ENCODE data around the gene RFTN2.

DNA sequence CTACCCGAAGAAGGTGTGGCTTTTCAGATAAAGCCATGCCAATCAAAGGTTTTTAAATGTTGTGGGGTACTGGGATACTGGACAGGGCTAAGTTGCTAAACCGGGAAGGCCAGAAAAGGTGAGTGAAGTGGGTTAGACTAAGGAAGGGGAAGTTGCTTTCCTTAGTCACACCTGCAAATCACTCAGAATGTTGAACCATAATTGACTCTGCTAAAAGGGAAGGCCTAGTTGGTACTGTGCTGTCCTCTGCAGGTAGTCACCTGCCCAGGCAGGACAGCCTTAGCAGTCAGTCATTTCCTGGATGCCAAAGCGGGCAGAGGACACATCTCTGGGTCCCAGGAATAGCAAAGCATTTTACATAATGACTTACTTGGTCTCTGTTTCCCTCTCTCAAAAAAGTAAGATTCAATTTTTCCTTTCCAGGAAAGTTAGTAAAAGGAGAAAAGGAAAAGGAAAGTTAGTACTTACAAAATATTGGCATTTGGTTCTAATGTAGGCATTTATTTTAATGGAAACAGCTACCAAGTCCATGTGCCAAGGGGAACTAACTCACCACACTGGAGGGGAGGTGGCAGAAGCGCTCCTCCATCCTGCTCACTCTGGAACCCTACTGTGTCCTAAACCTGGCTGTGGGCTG, 60.3 kb downstream of the RFTN2 start:
- TF ChIP-seq EZH2 (IDR thresholded peaks at IDR 0.05; ENCODE audit: low read depth, unreplicated experiment) (no peak), EZH2phosphoT487 (IDR thresholded peaks at IDR 0.05; ENCODE audit: unreplicated experiment) (no peak), ZNF114 (CRISPR knock-in tag; IDR thresholded peaks at IDR 0.05) (no peak), POLR2AphosphoS5 (IDR thresholded peaks at IDR 0.05; ENCODE audit: low read depth) (no peak), ZNF331 (CRISPR knock-in tag; IDR thresholded peaks at IDR 0.05; ENCODE audit: low read depth) (no peak), CREB1 (CRISPR knock-in tag; IDR thresholded peaks at IDR 0.05; ENCODE audit: low read depth) (no peak), JUNB (IDR thresholded peaks at IDR 0.05; ENCODE audit: unreplicated experiment) (no peak), STAT1 (IDR thresholded peaks at IDR 0.05; ENCODE audit: unreplicated experiment) (no peak), NANOG (IDR thresholded peaks at IDR 0.05; ENCODE audit: borderline replicate concordance) (no peak)
- TF ChIP-seq, protein P1, sequence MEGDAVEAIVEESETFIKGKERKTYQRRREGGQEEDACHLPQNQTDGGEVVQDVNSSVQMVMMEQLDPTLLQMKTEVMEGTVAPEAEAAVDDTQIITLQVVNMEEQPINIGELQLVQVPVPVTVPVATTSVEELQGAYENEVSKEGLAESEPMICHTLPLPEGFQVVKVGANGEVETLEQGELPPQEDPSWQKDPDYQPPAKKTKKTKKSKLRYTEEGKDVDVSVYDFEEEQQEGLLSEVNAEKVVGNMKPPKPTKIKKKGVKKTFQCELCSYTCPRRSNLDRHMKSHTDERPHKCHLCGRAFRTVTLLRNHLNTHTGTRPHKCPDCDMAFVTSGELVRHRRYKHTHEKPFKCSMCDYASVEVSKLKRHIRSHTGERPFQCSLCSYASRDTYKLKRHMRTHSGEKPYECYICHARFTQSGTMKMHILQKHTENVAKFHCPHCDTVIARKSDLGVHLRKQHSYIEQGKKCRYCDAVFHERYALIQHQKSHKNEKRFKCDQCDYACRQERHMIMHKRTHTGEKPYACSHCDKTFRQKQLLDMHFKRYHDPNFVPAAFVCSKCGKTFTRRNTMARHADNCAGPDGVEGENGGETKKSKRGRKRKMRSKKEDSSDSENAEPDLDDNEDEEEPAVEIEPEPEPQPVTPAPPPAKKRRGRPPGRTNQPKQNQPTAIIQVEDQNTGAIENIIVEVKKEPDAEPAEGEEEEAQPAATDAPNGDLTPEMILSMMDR (conservative IDR thresholded peaks at IDR 0.05; ENCODE audit: low read depth in 2 of 2), result peak; percentile 44 to 80
- TF ChIP-seq, protein P2, sequence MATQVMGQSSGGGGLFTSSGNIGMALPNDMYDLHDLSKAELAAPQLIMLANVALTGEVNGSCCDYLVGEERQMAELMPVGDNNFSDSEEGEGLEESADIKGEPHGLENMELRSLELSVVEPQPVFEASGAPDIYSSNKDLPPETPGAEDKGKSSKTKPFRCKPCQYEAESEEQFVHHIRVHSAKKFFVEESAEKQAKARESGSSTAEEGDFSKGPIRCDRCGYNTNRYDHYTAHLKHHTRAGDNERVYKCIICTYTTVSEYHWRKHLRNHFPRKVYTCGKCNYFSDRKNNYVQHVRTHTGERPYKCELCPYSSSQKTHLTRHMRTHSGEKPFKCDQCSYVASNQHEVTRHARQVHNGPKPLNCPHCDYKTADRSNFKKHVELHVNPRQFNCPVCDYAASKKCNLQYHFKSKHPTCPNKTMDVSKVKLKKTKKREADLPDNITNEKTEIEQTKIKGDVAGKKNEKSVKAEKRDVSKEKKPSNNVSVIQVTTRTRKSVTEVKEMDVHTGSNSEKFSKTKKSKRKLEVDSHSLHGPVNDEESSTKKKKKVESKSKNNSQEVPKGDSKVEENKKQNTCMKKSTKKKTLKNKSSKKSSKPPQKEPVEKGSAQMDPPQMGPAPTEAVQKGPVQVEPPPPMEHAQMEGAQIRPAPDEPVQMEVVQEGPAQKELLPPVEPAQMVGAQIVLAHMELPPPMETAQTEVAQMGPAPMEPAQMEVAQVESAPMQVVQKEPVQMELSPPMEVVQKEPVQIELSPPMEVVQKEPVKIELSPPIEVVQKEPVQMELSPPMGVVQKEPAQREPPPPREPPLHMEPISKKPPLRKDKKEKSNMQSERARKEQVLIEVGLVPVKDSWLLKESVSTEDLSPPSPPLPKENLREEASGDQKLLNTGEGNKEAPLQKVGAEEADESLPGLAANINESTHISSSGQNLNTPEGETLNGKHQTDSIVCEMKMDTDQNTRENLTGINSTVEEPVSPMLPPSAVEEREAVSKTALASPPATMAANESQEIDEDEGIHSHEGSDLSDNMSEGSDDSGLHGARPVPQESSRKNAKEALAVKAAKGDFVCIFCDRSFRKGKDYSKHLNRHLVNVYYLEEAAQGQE (IDR thresholded peaks at IDR 0.05; ENCODE audit: unreplicated experiment), result no peak
- TF ChIP-seq, protein P3, sequence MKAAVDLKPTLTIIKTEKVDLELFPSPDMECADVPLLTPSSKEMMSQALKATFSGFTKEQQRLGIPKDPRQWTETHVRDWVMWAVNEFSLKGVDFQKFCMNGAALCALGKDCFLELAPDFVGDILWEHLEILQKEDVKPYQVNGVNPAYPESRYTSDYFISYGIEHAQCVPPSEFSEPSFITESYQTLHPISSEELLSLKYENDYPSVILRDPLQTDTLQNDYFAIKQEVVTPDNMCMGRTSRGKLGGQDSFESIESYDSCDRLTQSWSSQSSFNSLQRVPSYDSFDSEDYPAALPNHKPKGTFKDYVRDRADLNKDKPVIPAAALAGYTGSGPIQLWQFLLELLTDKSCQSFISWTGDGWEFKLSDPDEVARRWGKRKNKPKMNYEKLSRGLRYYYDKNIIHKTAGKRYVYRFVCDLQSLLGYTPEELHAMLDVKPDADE (IDR thresholded peaks at IDR 0.05), result no peak
- TF ChIP-seq, protein P4, sequence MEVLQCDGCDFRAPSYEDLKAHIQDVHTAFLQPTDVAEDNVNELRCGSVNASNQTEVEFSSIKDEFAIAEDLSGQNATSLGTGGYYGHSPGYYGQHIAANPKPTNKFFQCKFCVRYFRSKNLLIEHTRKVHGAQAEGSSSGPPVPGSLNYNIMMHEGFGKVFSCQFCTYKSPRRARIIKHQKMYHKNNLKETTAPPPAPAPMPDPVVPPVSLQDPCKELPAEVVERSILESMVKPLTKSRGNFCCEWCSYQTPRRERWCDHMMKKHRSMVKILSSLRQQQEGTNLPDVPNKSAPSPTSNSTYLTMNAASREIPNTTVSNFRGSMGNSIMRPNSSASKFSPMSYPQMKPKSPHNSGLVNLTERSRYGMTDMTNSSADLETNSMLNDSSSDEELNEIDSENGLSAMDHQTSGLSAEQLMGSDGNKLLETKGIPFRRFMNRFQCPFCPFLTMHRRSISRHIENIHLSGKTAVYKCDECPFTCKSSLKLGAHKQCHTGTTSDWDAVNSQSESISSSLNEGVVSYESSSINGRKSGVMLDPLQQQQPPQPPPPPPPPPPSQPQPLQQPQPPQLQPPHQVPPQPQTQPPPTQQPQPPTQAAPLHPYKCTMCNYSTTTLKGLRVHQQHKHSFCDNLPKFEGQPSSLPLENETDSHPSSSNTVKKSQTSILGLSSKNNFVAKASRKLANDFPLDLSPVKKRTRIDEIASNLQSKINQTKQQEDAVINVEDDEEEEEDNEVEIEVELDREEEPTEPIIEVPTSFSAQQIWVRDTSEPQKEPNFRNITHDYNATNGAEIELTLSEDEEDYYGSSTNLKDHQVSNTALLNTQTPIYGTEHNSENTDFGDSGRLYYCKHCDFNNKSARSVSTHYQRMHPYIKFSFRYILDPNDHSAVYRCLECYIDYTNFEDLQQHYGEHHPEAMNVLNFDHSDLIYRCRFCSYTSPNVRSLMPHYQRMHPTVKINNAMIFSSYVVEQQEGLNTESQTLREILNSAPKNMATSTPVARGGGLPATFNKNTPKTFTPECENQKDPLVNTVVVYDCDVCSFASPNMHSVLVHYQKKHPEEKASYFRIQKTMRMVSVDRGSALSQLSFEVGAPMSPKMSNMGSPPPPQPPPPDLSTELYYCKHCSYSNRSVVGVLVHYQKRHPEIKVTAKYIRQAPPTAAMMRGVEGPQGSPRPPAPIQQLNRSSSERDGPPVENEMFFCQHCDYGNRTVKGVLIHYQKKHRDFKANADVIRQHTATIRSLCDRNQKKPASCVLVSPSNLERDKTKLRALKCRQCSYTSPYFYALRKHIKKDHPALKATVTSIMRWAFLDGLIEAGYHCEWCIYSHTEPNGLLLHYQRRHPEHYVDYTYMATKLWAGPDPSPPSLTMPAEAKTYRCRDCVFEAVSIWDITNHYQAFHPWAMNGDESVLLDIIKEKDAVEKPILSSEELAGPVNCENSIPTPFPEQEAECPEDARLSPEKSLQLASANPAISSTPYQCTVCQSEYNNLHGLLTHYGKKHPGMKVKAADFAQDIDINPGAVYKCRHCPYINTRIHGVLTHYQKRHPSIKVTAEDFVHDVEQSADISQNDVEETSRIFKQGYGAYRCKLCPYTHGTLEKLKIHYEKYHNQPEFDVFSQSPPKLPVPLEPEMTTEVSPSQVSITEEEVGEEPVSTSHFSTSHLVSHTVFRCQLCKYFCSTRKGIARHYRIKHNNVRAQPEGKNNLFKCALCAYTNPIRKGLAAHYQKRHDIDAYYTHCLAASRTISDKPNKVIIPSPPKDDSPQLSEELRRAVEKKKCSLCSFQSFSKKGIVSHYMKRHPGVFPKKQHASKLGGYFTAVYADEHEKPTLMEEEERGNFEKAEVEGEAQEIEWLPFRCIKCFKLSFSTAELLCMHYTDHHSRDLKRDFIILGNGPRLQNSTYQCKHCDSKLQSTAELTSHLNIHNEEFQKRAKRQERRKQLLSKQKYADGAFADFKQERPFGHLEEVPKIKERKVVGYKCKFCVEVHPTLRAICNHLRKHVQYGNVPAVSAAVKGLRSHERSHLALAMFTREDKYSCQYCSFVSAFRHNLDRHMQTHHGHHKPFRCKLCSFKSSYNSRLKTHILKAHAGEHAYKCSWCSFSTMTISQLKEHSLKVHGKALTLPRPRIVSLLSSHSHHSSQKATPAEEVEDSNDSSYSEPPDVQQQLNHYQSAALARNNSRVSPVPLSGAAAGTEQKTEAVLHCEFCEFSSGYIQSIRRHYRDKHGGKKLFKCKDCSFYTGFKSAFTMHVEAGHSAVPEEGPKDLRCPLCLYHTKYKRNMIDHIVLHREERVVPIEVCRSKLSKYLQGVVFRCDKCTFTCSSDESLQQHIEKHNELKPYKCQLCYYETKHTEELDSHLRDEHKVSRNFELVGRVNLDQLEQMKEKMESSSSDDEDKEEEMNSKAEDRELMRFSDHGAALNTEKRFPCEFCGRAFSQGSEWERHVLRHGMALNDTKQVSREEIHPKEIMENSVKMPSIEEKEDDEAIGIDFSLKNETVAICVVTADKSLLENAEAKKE (CRISPR knock-in tag; IDR thresholded peaks at IDR 0.05), result no peak

All from GM23338 (cell line).